IMR-90 (cell line): ENCODE measurements around the gene OR10K1. TPM values are rescaled to one million over a fixed set of nuclear protein-coding genes. Genes with fewer than 3 reads are reported as not detected.

ENCODE experiments used
- ATAC-seq: fragments of 200-7000 bp; cut with Tn5 transposase; 2 replicates; pipeline ENCODE4 v1.9.1; 2020; ENCODE audit warnings: low read depth, mild to moderate bottlenecking, moderate library complexity
- Bru-seq: library from RNA; stranded (reverse); fragments of 400-500 nt; gene quantifications from one replicate; lab custom pipeline; 2021; lab: Mats Ljungman, UMichigan
- BruChase-seq, 2 experiments: library from RNA; stranded (reverse); fragments of 400-500 nt; gene quantifications; one replicate each; lab custom pipeline; 2021; lab: Mats Ljungman, UMichigan
- BruUV-seq: library from RNA; stranded (reverse); fragments of 400-500 nt; replicated peaks from 2 replicates; lab custom pipeline; 2021; lab: Mats Ljungman, UMichigan
- CTCF ChIA-PET: fragments of 300-600 bp; formaldehyde crosslinking; extraction: SDS; loops from one replicate; lab custom pipeline; 2021; ENCODE audit warnings: antibody characterized with exemption; lab: Yijun Ruan, JAX
- POLR2A ChIA-PET: fragments of 300-600 bp; sonication (Branson Sonifier 250); formaldehyde crosslinking; loops from one replicate; lab custom pipeline; 2022; ENCODE audit warnings: antibody characterized with exemption; ENCODE audit not compliant: unreplicated experiment; lab: Charles Lee
- DNase-seq: peaks from one replicate; pipeline ENCODE4 v3.0.0; 2013
- H2AFZ ChIP-seq: replicated peaks from 2 replicates; pipeline ENCODE3; 2013; ENCODE audit warnings: low read length, mild to moderate bottlenecking; ENCODE audit not compliant: poor library complexity
- H2AK5ac ChIP-seq: 2 replicates; pipeline ENCODE4 v1.6.1; 2013; ENCODE audit warnings: low read depth, low read length, inconsistent platforms
- H2AK9ac ChIP-seq: replicated peaks from 2 replicates; pipeline ENCODE3; 2013; ENCODE audit warnings: mild to moderate bottlenecking, low read depth, low read length, moderate library complexity; ENCODE audit not compliant: poor library complexity
- H2BK120ac ChIP-seq: 2 replicates; pipeline ENCODE4 v1.6.1; 2013; ENCODE audit warnings: low read depth, low read length, inconsistent platforms
- H2BK15ac ChIP-seq: 3 replicates; pipeline ENCODE4 v1.6.1; 2013; ENCODE audit warnings: low read depth, low read length, inconsistent platforms
- H2BK20ac ChIP-seq: 2 replicates; pipeline ENCODE4 v1.6.1; 2013; ENCODE audit warnings: low read depth, mild to moderate bottlenecking, inconsistent platforms, low read length, moderate library complexity
- H2BK5ac ChIP-seq: 2 replicates; pipeline ENCODE4 v1.6.1; 2013; ENCODE audit warnings: mild to moderate bottlenecking, low read depth, low read length, inconsistent platforms; ENCODE audit not compliant: poor library complexity, severe bottlenecking
- H3K14ac ChIP-seq: replicated peaks from 2 replicates; pipeline ENCODE4 v1.6.1; 2013; ENCODE audit warnings: low read depth, low read length, inconsistent platforms
- H3K18ac ChIP-seq: 2 replicates; pipeline ENCODE4 v1.6.1; 2013; ENCODE audit warnings: low read depth, low read length, control low read depth
- H3K23ac ChIP-seq: 2 replicates; pipeline ENCODE4 v1.6.1; 2013; ENCODE audit warnings: low read depth, low read length, inconsistent platforms
- H3K27ac ChIP-seq: 2 replicates; pipeline ENCODE4 v1.5.1; 2013; ENCODE audit warnings: mild to moderate bottlenecking, control low read depth, low read length; ENCODE audit not compliant: insufficient read depth
- H3K27me3 ChIP-seq: 2 replicates; pipeline ENCODE4 v1.6.1; 2013; ENCODE audit warnings: low read length; ENCODE audit not compliant: control insufficient read depth, insufficient read depth
- H3K36me3 ChIP-seq: 2 replicates; pipeline ENCODE4 v1.6.1; 2013; ENCODE audit warnings: low read length, mixed read lengths; ENCODE audit not compliant: control insufficient read depth, insufficient read depth
- H3K4ac ChIP-seq: 2 replicates; pipeline ENCODE4 v1.6.1; 2013; ENCODE audit warnings: low read depth, low read length, inconsistent platforms
- H3K4me1 ChIP-seq: 2 replicates; pipeline ENCODE4 v1.6.1; 2013; ENCODE audit warnings: low read length, mixed read lengths; ENCODE audit not compliant: control insufficient read depth, insufficient read depth
- H3K4me2 ChIP-seq: 2 replicates; pipeline ENCODE4 v1.6.1; 2013; ENCODE audit warnings: low read depth, mild to moderate bottlenecking, control low read depth, low read length, moderate library complexity
- H3K4me3 ChIP-seq: 2 replicates; pipeline ENCODE4 v1.5.1; 2013; ENCODE audit warnings: low read depth, mild to moderate bottlenecking, control low read depth, low read length, moderate library complexity; ENCODE audit not compliant: insufficient read depth
- H3K56ac ChIP-seq: 2 replicates; pipeline ENCODE4 v1.6.1; 2013; ENCODE audit warnings: low read length, inconsistent platforms; ENCODE audit not compliant: insufficient read depth; ENCODE audit errors: extremely low read depth
- H3K79me1 ChIP-seq, 2 experiments: 2 replicates each; pipeline ENCODE4 v1.6.1; 2013; ENCODE audit warnings: low read length in 2 of 2, inconsistent platforms in 1 of 2, low read depth in 1 of 2
- H3K9ac ChIP-seq: 2 replicates; pipeline ENCODE4 v1.6.1; 2013; ENCODE audit warnings: low read depth, low read length, control low read depth
- H3K9me1 ChIP-seq: 2 replicates; pipeline ENCODE4 v1.6.1; 2013; ENCODE audit warnings: low read length, inconsistent platforms; ENCODE audit not compliant: insufficient read depth
- H3K9me3 ChIP-seq: 2 replicates; pipeline ENCODE4 v1.6.1; 2013; ENCODE audit warnings: low read length; ENCODE audit not compliant: control insufficient read depth, insufficient read depth
- H4K20me1 ChIP-seq: 2 replicates; pipeline ENCODE4 v1.6.1; 2013; ENCODE audit warnings: low read length, inconsistent platforms; ENCODE audit not compliant: insufficient read depth
- H4K5ac ChIP-seq: 2 replicates; pipeline ENCODE4 v1.6.1; 2013; ENCODE audit warnings: mild to moderate bottlenecking, low read depth, low read length, control low read depth
- H4K8ac ChIP-seq, 2 experiments: 2 replicates each; pipeline ENCODE4 v1.6.1; 2013; ENCODE audit warnings: low read depth in 2 of 2, low read length in 2 of 2, control low read depth in 1 of 2, inconsistent platforms in 1 of 2
- H4K91ac ChIP-seq: 2 replicates; pipeline ENCODE4 v1.6.1; 2013; ENCODE audit warnings: low read depth, low read length, inconsistent platforms; ENCODE audit not compliant: insufficient read depth
- BHLHE40 ChIP-seq: fragments of 150-350 bp; IDR thresholded peaks from 2 replicates; pipeline ENCODE4 v1.6.1; 2016; ENCODE audit warnings: mild to moderate bottlenecking, low read depth, low read length
- ELK1 ChIP-seq: fragments of 150-350 bp; IDR thresholded peaks from 2 replicates; pipeline ENCODE4 v1.6.1; 2016; ENCODE audit warnings: low read depth, mild to moderate bottlenecking, low read length, moderate library complexity, borderline replicate concordance
- NFE2L2 ChIP-seq: fragments of 150-350 bp; IDR thresholded peaks from 2 replicates; pipeline ENCODE4 v1.6.1; 2016; ENCODE audit warnings: low read depth, mild to moderate bottlenecking, low read length
- POLR2A ChIP-seq: IDR thresholded peaks from 2 replicates; pipeline ENCODE4 v1.6.1; 2012; ENCODE audit warnings: mild to moderate bottlenecking, low read depth, low read length
- RAD21 ChIP-seq: IDR thresholded peaks from 2 replicates; pipeline ENCODE4 v1.6.1; 2012; ENCODE audit warnings: low read length, improper control_type of control experiment
- WGBS, 2 experiments: methylation state at CpG; one replicate each; pipeline versions ENCODE4 v1.1.5 to v1.1.7; 2013; ENCODE audit warnings: missing lambda C conversion rate in 2 of 2; ENCODE audit not compliant: insufficient read length in 1 of 2; ENCODE audit errors: extremely low coverage in 2 of 2; 5-methylcytosine and 5-hydroxymethylcytosine counted together
- dilution Hi-C: fragments of 300-500 bp; cut with HindIII; formaldehyde crosslinking; loops from one replicate; pipeline ENCODE4 v1.14.3; 2018; ENCODE audit warnings: low sequenced_read_pairs; ENCODE audit not compliant: unreplicated experiment
- in situ Hi-C: fragments of 300-500 bp; cut with MboI; formaldehyde crosslinking; loops from 3 replicates; pipeline ENCODE4 v1.14.3; 2019; ENCODE audit warnings: low sequenced_read_pairs, inconsistent platforms, mixed read lengths
- intact Hi-C: fragments of 100-400 bp; cut with micrococcal nuclease; formaldehyde crosslinking; loops from 2 replicates; pipeline ENCODE4 v1.10.0; 2022
- long read RNA-seq: library from polyadenylated mRNA; unstranded; transcript quantifications from one replicate; pipeline ENCODE4 v2.0.0, GENCODE V29; 2021; ENCODE audit not compliant: unreplicated experiment
- polyA plus RNA-seq, 3 experiments: library from polyadenylated mRNA; depleted of rRNA; stranded (reverse); fragments of >200 nt; gene quantifications; 2 replicates each; pipeline ENCODE4 v1.2.3, GENCODE V29; 2012; ENCODE audit warnings: low replicate concordance in 1 of 3
- total RNA-seq: library from RNA; depleted of rRNA; stranded (reverse); fragments of >200 nt; gene quantifications from 2 replicates; pipeline ENCODE4 v1.2.3, GENCODE V29; 2012; rRNA removed

OR10K1 gene
- total RNA-seq (not detected in 2 replicates), polyA plus RNA-seq (2012; rRNA removed) (not detected in 2 replicates), Bru-seq, nascent RNA (not detected), BruChase-seq, experiment 1, labeled RNA remaining after a 6-hour chase (not detected), BruChase-seq, experiment 2, labeled RNA remaining after a 2-hour chase (not detected)
- polyA plus RNA-seq (2012; cell fraction: cytosol; rRNA removed) = not detected in 2 replicates
- not detected in 2 replicates for polyA plus RNA-seq (2012; cell fraction: nucleus; rRNA removed; ENCODE audit: low replicate concordance)
- long read RNA-seq = 0 reads

DNA sequence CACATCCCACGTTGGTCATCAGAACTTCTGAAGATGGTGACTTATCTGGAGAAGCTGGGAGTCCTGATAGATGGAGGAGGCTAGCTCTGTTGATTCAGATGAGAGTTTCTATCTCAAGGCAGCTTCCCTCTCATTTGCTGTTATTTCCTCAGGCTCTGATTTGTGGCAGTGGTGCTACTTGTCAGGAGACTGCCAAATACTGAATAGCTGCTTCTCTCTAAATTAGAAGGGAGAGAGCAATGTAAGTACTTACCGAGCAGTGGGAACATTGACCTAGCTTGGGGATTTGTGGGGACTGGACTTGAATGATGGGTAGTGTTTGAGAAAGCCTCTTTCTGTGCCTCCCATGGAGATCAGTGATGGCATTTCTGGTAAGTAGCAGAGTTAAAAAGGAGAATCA is at the start of gene OR10K1:
Gene OR10K1 (plus strand): TSS at position 301 of the 400 bp plus-strand sequence. CDS start 3,728 bp downstream, outside the sequence.
- H3K56ac ChIP-seq = no peak within 1 kb of the TSS
- H2AK5ac ChIP-seq = no peak within 1 kb of the TSS
- no peak within 1 kb of the TSS for H2BK120ac ChIP-seq
- no peak within 1 kb of the TSS for H3K4me2 ChIP-seq
- no TSS peak for BruUV-seq
- no peak within 1 kb of the TSS for H2AK9ac ChIP-seq
- H3K9me3 ChIP-seq = peaks cover 2% of the 10 kb centered on the region; the same call in 1 of the 2 replicates
- no CpG with 5 or more reads among the region's 2 CpGs for WGBS, 2 experiments
- no peak within 1 kb of the TSS for H3K9ac ChIP-seq
- H3K9me1 ChIP-seq = no peaks in the 10 kb centered on the region
- ATAC-seq (no peak), DNase-seq (no peak)
- no peaks in the 10 kb centered on the region for H3K36me3 ChIP-seq
- no peaks in the 10 kb centered on the region for H3K79me1 ChIP-seq
- no peak within 1 kb of the TSS for H2BK15ac ChIP-seq
- TF ChIP-seq BHLHE40 = no peak
- no peak for TF ChIP-seq NFE2L2
- TF ChIP-seq RAD21 = no peak
- no peak for TF ChIP-seq ELK1
- no peak for TF ChIP-seq POLR2A
- CTCF ChIA-PET = no interaction called here
- no peak within 1 kb of the TSS for H2BK20ac ChIP-seq
- H3K23ac ChIP-seq = no peak within 1 kb of the TSS
- H3K27ac ChIP-seq = no peak within 1 kb of the TSS
- no peak within 1 kb of the TSS for H2BK5ac ChIP-seq
- no peak within 1 kb of the TSS for H3K14ac ChIP-seq
- H3K4me3 ChIP-seq = no peak within 1 kb of the TSS
- no peak within 1 kb of the TSS for H4K8ac ChIP-seq
- H3K4me1 ChIP-seq = no peaks in the 10 kb centered on the region
- intact Hi-C loops (no loop called here), in situ Hi-C loops (no loop called here), dilution Hi-C loops (no loop called here)
- no peak within 1 kb of the TSS for H3K18ac ChIP-seq
- no peak within 1 kb of the TSS for H4K91ac ChIP-seq
- no peak within 1 kb of the TSS for H4K5ac ChIP-seq
- H4K20me1 ChIP-seq = no peaks in the 10 kb centered on the region
- H3K27me3 ChIP-seq = no peaks in the 10 kb centered on the region
- H3K4ac ChIP-seq = no peak within 1 kb of the TSS
- no peak within 1 kb of the TSS for H2AFZ ChIP-seq
- POLR2A ChIA-PET = no interaction called here
